B cell (primary cell): ENCODE results near the gene IP6K2. TPM values are rescaled to one million over a fixed set of nuclear protein-coding genes. Genes with fewer than 3 reads are reported as not detected.

Experiments
- ATAC-seq: fragments of 200-7000 bp; cut with Tn5 transposase; one replicate; pipeline ENCODE4 v1.10.0; 2021; ENCODE audit warnings: low read depth, mild to moderate bottlenecking, moderate number of reproducible peaks, moderate library complexity
- CTCF ChIA-PET: fragments of 350-600 bp; sonication (Branson Sonifier 250); formaldehyde crosslinking; loops from one replicate; lab custom pipeline; 2021; ENCODE audit warnings: antibody characterized with exemption, inconsistent platforms; lab: Charles Lee
- POLR2A ChIA-PET: fragments of 350-600 bp; sonication (Branson Sonifier 250); formaldehyde crosslinking; loops from one replicate; lab custom pipeline; 2021; ENCODE audit warnings: antibody characterized with exemption; lab: Charles Lee
- DNase-seq: peaks from one replicate; pipeline ENCODE4 v3.0.0; 2013
- H2AFZ ChIP-seq: 2 replicates; pipeline ENCODE4 v1.6.1; 2012; ENCODE audit warnings: mild to moderate bottlenecking, low read depth, low read length; ENCODE audit not compliant: insufficient read depth, poor library complexity, severe bottlenecking
- H3K27ac ChIP-seq, 2 donors: 1 replicate in 1 of 2; 2 replicates in 1 of 2; pipeline ENCODE4 v1.5.1; 2012 to 2013; ENCODE audit warnings: low read length in 2 of 2, mild to moderate bottlenecking in 2 of 2, moderate library complexity in 1 of 2
- H3K27me3 ChIP-seq, 4 experiments: fragments of 200-600 bp in 1 of 4; sonication (generic) in 1 of 4; replicated peaks in 1 of 4; 1 replicate in 2 of 4; 2 replicates in 2 of 4; pipeline versions ENCODE4 v1.6.1 to v1.7.0; 2013 to 2016; ENCODE audit warnings: low read length in 3 of 4, mild to moderate bottlenecking in 2 of 4, mixed read lengths in 1 of 4, moderate library complexity in 1 of 4; ENCODE audit not compliant: insufficient read depth in 4 of 4, control insufficient read depth in 3 of 4; ENCODE audit errors: control extremely low read depth in 1 of 4
- H3K36me3 ChIP-seq, 2 experiments: replicated peaks in 1 of 2; 1 replicate in 1 of 2; 2 replicates in 1 of 2; pipeline versions ENCODE4 v1.6.1 to v1.7.1; 2013; ENCODE audit warnings: low read length in 1 of 2; ENCODE audit not compliant: insufficient read depth in 2 of 2, control insufficient read depth in 1 of 2; ENCODE audit errors: control extremely low read depth in 1 of 2, extremely low read depth in 1 of 2
- H3K4me1 ChIP-seq, 2 donors: fragments of 200-600 bp in 1 of 2; sonication (generic) in 1 of 2; 1 replicate in 1 of 2; 2 replicates in 1 of 2; pipeline versions ENCODE4 v1.5.1 to v1.6.1; 2013 to 2017; ENCODE audit warnings: low read length in 2 of 2; ENCODE audit not compliant: control insufficient read depth in 2 of 2, insufficient read depth in 2 of 2
- H3K4me2 ChIP-seq: replicated peaks from 2 replicates; pipeline ENCODE3; 2012; ENCODE audit warnings: mild to moderate bottlenecking, low read depth, low read length; ENCODE audit not compliant: poor library complexity, severe bottlenecking
- H3K4me3 ChIP-seq, 5 experiments: fragments of 200-600 bp in 1 of 5; sonication (generic) in 1 of 5; 1 replicate in 3 of 5; 2 replicates in 2 of 5; pipeline versions ENCODE4 v1.5.1 to v1.7.0; 2011 to 2016; ENCODE audit warnings: low read length in 4 of 5, mild to moderate bottlenecking in 4 of 5, low read depth in 2 of 5, control low read depth in 1 of 5, moderate library complexity in 1 of 5; ENCODE audit not compliant: insufficient read depth in 1 of 5; ENCODE audit errors: control extremely low read depth in 1 of 5, extremely low read depth in 1 of 5
- H3K79me2 ChIP-seq: fragments of 200-600 bp; sonication (generic); one replicate; pipeline ENCODE4 v1.6.0; 2016; ENCODE audit warnings: low read length; ENCODE audit not compliant: control insufficient read depth, insufficient read depth
- H3K9ac ChIP-seq: fragments of 200-600 bp; sonication (generic); 2 replicates; pipeline ENCODE4 v1.6.1; 2017; ENCODE audit warnings: mild to moderate bottlenecking, low read length, moderate library complexity
- H3K9me3 ChIP-seq, 3 donors: one replicate each; pipeline versions ENCODE4 v1.6.1 to v1.7.1; 2013; ENCODE audit warnings: low read length in 2 of 3; ENCODE audit not compliant: control insufficient read depth in 2 of 3, insufficient read depth in 1 of 3; ENCODE audit errors: control extremely low read depth in 1 of 3
- H4K20me1 ChIP-seq: 2 replicates; pipeline ENCODE4 v1.6.0; 2012; ENCODE audit warnings: mild to moderate bottlenecking, low read length; ENCODE audit not compliant: insufficient read depth, control insufficient read depth, poor library complexity, severe bottlenecking
- H3K27ac Mint-ChIP-seq: one replicate; pipeline ENCODE4 v1.8.0; 2021; ENCODE audit warnings: mixed read lengths
- H3K27me3 Mint-ChIP-seq: one replicate; pipeline ENCODE4 v1.8.0; 2021; ENCODE audit warnings: mixed read lengths
- H3K4me1 Mint-ChIP-seq: one replicate; pipeline ENCODE4 v1.8.0; 2021; ENCODE audit warnings: mixed read lengths
- H3K4me3 Mint-ChIP-seq: one replicate; pipeline ENCODE4 v1.8.0; 2021; ENCODE audit warnings: mixed read lengths
- H3K9me3 Mint-ChIP-seq: one replicate; pipeline ENCODE4 v1.8.0; 2022; ENCODE audit warnings: mixed read lengths; ENCODE audit not compliant: insufficient read depth
- CTCF ChIP-seq: fragments of 200-600 bp; IDR thresholded peaks from one replicate; pipeline ENCODE4 v1.8.0; 2022; ENCODE audit warnings: antibody characterized with exemption, mild to moderate bottlenecking
- EZH2 ChIP-seq: IDR thresholded peaks from 2 replicates; pipeline ENCODE4 v1.6.1; 2012; ENCODE audit warnings: borderline replicate concordance, low read depth, mild to moderate bottlenecking, moderate library complexity, low read length; ENCODE audit not compliant: insufficient read depth, poor library complexity, severe bottlenecking
- WGBS: methylation state at CpG from one replicate; pipeline ENCODE4 v1.1.5; 2013; ENCODE audit warnings: missing lambda C conversion rate; ENCODE audit not compliant: insufficient coverage; 5-methylcytosine and 5-hydroxymethylcytosine counted together
- intact Hi-C: fragments of 100-400 bp; cut with micrococcal nuclease; formaldehyde crosslinking; loops from one replicate; pipeline ENCODE4 v1.10.0; 2022
- polyA plus RNA-seq: library from polyadenylated mRNA; depleted of rRNA; stranded (reverse); fragments of >200 nt; gene quantifications from 2 replicates; pipeline ENCODE4 v1.2.3, GENCODE V29; 2012
- total RNA-seq, 2 donors: library from RNA; stranded (reverse); fragments of 120-200 nt in 1 of 2; gene quantifications; 1 replicate in 1 of 2; 2 replicates in 1 of 2; pipeline versions ENCODE4 v1.2.3 to v1.2.4, GENCODE V29; 2013 to 2022

The IP6K2 gene
- total and polyA plus RNA-seq, 2 donors (not counting 1 experiment from before 2014, with no cell fraction given): 132 to 140 TPM

DNA sequence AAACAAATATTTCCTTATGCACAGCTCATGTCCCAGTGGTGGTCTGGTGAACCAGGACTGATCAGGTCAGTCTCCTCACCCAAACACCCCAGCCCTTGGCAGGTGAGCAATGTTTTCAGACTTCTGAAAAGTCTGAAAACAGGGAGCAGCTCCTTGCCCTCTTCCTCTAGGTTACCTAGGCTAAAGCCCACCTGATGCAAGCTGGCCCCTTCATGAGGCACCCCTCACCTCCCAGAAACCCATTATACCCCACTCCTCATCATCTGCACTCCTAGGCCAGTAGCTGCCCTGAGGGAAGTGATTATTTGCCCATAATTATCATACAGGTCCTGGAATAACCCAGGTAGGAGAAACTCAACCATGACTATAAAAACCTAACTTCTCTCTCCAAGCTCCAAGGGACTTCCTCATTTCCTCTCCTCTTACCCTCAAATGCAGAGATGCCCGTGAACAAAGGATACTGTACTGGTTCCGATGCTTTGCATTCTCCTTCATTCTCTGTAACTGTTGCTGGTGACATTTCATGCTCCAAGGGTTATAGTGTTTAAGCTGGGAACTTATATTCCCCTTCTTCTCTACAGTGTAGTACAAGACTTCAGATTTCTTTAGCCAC lies 26.1 kb downstream of the IP6K2 start:
- H2AFZ ChIP-seq: no peak overlapping the region
- DNase-seq (no peak), ATAC-seq (no peak)
- no peak overlapping the region for H3K4me3 Mint-ChIP-seq
- intact Hi-C loops: no loop called here
- H3K9ac ChIP-seq: no peak overlapping the region
- no peak overlapping the region for H3K27ac ChIP-seq
- ChIA-PET POLR2A (no interaction called here), CTCF (interaction anchor here (0.7 kb wide), 1 partner anchor 289 kb away, joined by 3 read pairs; no protein-coding TSS in a partner anchor)
- TF ChIP-seq EZH2: no peak
- TF ChIP-seq CTCF: no peak
- H3K27me3 Mint-ChIP-seq: no peaks in the 10 kb centered on the region
- no peak overlapping the region for H3K4me3 ChIP-seq
- no peaks in the 10 kb centered on the region for H3K9me3 Mint-ChIP-seq
- peaks cover 49% of the 10 kb centered on the region for H4K20me1 ChIP-seq
- H3K27me3 ChIP-seq: no peaks in the 10 kb centered on the region
- peaks cover 8% of the 10 kb centered on the region for H3K4me1 Mint-ChIP-seq
- H3K79me2 ChIP-seq: peaks cover 16% of the 10 kb centered on the region
- H3K36me3 ChIP-seq: peaks cover 6 to 77% of the 10 kb centered on the region in 2 experiments
- no peak overlapping the region for H3K4me2 ChIP-seq
- H3K9me3 ChIP-seq: no peaks in the 10 kb centered on the region
- H3K4me1 ChIP-seq: peaks cover 6 to 9% of the 10 kb centered on the region in 2 donors
- no CpG with 5 or more reads among the region's 2 CpGs for WGBS
- H3K27ac Mint-ChIP-seq: no peak overlapping the region

DNA sequence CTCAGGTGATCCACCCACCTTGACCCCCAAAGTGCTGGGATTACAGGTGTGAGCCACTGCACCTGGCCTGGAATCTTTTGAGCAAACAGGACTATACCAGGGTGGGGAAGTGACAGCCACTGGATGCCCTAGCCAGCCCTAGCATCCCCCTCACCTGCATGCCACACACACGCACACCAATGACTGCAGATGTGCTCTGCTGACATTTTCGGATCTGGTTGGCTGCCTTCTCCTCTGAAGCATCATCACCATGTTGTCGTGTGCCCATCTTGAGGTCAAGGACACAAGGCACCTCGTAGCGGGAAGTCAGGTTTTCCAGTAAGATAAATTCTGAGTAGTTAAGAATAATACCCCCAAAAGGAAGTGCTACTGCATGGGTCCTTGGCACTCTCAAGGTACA lies 27.6 kb downstream of the IP6K2 start:
- peaks cover 18% of the 10 kb centered on the region for H3K4me1 Mint-ChIP-seq
- no peaks in the 10 kb centered on the region for H3K9me3 Mint-ChIP-seq
- H3K27ac Mint-ChIP-seq: peak overlapping the region; percentile 32
- peaks cover 6 to 65% of the 10 kb centered on the region in 2 experiments for H3K36me3 ChIP-seq
- ChIA-PET POLR2A (no interaction called here), CTCF (no interaction called here)
- H3K4me3 ChIP-seq: no peak overlapping the region
- 75% methylated on average over 2 of the region's 5 CpGs for WGBS
- no peaks in the 10 kb centered on the region for H3K9me3 ChIP-seq
- no peak overlapping the region for H2AFZ ChIP-seq
- TF ChIP-seq EZH2 (no peak), CTCF (no peak)
- no peak for ATAC-seq
- intact Hi-C loops: loop anchor here (5.0 to 10.0 kb wide), 2 partner anchors 225 to 602 kb away; a partner anchor contains a TSS
- H3K27me3 ChIP-seq: no peaks in the 10 kb centered on the region
- H3K4me3 Mint-ChIP-seq: no peak overlapping the region
- H3K4me2 ChIP-seq: no peak overlapping the region
- DNase-seq: no peak
- H3K9ac ChIP-seq: no peak overlapping the region
- H3K4me1 ChIP-seq: peaks cover 10 to 20% of the 10 kb centered on the region in 2 donors
- peaks cover 4% of the 10 kb centered on the region for H3K79me2 ChIP-seq
- no peaks in the 10 kb centered on the region for H3K27me3 Mint-ChIP-seq
- H4K20me1 ChIP-seq: peaks cover 34% of the 10 kb centered on the region
- no peak overlapping the region for H3K27ac ChIP-seq
